HG03469 (cell line): ENCODE measurements around the gene C5orf63.
"Not testable (repeated sequence)": the region's sequence is repeated elsewhere in the genome, so short reads cannot be mapped to it uniquely, and the experiment has no call there.

Source experiments
- ATAC-seq: cut with Tn5 transposase; IDR thresholded peaks from one replicate; pipeline ENCODE4 v1.9.1; 2021; ENCODE audit warnings: mild to moderate bottlenecking, moderate library complexity, moderate number of reproducible peaks; ENCODE audit not compliant: unreplicated experiment

The C5orf63 gene

DNA sequence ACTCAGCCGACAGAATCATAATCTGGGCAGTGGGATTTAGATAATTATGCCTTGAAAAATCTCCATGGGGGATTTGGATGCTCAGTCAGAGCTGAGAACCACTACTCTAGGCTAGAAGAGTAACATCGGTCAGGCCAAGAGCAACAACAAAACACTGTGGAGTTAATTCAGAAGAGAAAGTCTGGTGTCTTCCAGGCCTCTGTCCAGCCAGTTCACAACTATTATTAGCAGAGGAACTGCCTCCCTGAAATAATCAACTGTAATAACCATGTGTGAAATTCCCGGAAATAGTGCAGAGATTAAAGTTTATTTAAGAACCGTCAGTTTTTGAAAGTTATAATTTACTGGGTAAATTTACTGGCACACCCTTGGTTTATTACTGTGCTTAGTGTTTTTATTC, 34.8 kb downstream of the C5orf63 start:
- ATAC-seq = no peak

DNA sequence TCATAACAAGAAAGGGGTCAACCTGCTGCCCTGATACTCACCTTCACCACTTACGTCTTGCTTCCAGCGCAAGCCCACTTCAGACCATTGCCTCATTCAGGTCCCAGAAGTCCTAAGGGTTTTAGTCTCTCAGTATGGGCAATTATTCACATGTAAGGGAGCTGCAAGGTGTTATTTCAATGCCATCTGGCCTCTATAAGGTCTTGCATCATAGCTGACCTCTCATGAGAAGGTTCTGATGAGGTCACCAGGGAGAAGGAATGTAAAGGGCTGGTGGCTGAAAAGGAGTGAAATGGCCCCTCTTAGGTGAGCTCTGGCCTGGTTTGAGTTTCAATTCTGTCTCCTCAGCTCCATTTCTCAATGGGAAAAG, 41.5 kb downstream of the C5orf63 start:
- no peak for ATAC-seq

DNA sequence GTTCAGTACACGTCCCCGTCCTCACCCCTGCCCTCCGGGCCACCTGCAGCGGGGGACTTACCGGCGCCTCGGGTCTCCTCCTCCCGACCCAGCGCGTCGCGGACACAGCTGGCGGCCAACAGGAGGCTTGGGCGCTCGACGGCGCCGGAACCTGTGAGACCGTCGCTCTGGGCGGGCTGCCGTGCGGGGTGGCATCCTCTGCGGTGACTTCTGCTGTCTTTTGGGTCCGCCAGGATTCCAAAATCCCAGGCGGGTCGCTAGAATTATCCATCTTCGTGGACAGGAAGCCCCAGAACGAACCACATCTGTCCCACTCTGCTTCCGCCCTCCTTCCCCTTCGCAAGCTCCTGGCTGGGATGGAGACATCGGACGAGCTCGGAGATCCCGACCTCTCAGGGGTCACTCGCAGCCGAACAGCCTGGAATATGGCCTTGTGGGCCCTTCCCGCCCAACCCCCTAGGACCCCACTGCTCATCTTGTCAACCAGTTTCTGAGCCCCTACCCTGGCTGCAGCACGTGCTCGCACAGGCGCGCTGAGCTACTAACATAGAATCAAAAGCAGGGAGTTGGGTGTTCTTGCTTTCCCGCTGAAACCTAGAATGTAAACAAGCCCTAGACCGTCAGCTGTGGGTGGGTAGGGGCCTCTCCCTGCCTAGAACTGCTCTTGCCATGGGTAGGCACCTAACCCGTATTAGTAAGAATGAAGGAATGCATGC, 42.0 kb downstream of the C5orf63 start:
- ATAC-seq = no peak

DNA sequence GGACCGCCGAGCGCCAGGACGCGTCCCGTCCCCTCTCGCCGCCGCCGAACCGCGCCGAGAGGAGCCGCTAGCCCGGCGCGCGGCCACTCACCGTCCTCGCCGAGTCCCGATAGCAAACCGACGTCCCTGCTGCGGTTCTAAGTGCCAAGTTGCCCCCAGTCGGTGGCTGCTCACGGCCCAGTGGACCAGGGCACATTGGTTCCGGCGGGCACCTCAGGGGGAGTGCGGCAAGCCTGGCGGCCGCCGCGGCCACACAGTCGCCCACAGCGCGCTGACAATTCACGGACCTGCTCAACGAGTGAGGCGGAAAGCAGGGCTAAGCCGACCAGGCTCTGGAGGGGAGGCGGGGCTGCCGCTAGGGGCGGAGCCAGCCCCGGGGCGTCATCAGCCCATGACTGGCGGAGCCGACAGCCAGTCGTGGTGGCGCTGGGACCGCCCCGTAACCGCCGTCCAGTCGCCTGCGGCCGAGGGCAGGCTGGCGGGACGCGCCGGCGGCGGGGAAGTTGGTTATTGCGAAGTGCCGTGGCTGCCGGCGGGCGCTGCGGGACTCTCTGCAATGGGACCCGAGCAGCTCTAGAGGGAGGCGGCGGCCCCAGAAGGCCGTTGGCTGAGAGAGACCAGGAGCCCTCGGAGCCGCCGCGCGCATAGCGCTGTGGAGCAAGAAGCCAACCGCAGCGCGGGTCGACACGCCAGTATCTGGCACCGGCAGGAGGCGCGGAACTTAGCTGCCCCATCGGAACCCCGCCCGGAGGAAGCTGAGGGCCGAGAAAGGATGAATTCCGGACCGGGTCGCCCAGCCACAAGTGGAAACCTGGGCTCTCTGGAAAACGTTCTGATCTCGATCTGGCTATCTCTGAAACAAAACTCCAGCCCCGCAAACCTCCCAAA, 42.8 kb downstream of the C5orf63 start, which contains the start of gene MARCHF3:
MARCHF3 (minus strand) TSS at position 300 of the 888 bp plus-strand sequence. CDS start 112,387 bp downstream, outside the sequence.
- peak; percentile 95 for ATAC-seq

- no peak for ATAC-seq
These were observed 43.6 kb downstream of the C5orf63 start for GRCh38 chr5:127029581-127030258.

DNA sequence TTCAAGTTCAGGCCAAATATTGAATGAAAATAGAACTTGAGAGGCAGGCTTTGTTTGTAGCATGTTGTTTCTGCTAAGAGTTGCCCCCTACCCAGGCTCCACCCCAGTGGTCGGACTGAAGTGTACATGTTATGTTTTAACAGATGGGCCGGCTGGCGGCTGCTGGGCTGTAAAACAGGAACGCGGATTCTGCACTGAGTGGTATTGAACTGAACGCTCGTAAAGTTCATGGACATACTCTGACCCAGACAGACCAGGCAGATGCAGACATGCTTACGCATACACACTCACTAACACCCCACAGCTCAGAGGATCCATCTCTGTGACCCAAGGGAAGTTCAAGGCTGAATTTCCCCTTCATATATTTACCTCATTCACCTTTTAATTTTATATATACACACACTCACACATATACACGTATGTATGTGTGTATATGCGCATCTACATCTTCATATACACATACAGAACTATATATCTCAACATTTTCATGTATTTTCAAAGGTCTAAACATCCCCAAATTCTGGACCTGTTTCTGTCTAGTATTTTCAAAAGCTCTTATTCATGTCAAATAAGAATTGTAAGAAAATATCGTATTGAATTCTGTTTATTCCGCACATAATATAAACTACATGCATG, 44.4 kb downstream of the C5orf63 start:
- ATAC-seq = no peak

DNA sequence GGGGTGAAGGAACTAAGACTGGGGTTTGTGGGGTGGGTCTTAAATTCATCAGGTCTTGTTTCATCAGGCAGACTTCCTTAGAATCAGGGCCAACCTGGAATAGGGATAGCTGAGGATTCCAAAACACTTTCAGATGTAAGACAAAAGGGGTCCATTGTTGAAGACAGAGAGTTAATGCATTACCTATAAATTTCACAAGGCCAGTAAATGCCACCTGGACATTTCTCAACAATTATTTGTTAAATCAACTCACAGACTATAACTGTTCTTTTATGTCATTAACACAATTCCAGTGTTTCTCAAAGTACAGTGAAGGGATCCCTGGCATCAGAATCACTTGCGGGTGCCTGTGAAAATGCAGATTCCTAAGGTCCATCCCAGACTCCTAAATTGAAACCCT, 45.8 kb downstream of the C5orf63 start:
- ATAC-seq = no peak

DNA sequence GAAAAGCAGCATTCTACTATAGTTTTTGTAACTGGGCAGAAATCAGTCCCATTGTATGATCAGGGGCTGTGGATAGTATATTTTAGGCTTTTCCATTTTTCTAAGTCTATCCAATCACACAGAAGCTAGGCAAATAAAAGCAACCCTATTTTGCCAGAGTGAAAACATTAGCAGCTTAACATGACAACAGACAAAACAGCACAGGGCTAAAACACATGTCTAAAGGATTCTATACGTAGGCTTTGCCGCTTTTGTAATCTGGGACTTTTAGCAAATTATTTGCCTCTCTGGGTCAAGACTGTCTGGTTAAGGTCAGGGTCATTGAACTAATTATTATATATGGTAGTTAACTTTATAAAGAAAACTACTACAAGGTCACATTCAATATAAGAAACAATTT, 47.1 kb downstream of the C5orf63 start:
- no peak for ATAC-seq

DNA sequence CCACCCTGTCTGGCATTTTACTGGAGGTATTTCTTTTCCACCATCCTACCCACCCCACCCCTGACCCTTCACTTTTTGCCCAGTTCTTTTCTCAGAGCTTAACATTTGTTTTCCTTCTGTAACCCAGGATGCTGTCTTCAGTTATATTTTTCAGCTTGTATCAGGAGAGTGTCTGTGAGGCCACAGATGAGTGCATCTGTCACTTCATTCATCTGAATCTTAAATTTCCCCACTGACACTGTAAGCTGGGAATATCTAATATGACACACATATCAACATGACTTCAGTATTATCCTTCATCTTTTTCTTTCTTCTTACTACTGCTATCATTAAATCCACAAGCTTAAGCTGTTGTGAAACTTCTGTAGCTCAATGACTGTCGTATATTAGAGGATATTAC, 47.8 kb downstream of the C5orf63 start:
- ATAC-seq = no peak

DNA sequence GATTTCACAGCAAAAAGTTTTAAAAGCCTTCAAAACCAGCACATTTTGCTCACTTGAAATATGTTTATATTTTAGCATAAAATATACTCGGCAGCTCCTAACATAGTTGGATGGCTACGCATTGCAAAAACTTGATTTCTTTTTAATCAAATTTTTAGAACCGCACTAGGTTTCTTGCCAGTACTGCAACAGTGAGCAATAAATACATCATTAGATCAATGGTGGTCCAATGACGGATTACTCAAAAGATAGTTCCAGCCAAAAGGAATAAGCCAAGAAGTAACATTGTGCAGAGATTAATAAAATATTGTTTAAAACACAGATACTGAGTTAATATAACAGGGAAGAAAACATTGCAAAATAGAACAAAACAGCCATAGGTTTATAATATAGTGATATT, 48.5 kb downstream of the C5orf63 start:
- no peak for ATAC-seq

DNA sequence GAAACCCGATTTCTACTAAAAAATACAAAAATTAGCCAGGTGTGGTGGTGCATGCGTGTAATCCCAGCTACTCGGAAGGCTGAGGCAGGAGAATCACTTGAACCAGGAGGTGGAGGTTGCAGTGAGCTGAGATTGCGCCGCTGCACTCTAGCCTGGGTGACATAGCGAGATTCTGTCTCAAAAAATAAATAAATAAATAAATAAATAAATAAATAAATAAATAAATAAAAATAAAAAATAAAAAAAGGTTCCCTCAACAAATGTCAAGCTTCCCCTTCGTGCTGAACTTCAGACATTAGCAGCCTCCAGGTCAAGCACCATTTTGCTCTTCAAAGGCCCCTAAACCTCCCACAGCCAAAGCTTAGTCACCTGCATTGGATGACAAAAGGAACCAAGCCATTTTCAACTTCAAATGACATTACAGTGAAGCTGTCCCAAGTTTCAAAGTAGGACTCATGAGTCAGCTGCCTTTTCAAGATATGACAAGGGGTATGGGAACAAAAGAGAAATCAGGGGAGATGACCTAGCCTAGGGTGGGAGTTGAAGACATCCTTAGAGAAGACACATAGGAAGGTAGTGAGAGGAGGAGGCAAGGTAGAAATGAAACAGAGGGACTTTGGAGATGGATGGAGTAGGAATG, 49.6 kb downstream of the C5orf63 start:
- not testable (repeated sequence) for ATAC-seq

DNA sequence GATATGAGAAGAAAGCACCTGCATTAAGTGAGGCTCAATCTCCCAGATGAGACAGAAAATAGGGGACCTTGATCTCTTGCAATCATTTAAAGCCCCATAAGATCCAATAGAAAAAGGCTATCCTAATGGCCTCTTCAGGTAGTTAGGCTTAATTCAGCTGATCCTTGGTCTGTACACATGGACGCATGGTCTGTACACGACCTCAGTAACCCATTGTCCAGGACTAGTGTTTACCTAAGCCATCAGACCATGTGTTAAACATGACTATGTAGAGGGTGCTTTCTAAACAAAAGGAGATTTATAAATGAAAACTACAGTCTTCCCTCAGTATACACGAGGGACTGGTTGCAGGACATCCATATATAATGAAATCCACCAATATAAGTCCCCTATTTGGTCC, 50.5 kb downstream of the C5orf63 start:
- no peak for ATAC-seq

- ATAC-seq = no peak
These were observed 53.4 kb downstream of the C5orf63 start for GRCh38 chr5:127019928-127020327.

DNA sequence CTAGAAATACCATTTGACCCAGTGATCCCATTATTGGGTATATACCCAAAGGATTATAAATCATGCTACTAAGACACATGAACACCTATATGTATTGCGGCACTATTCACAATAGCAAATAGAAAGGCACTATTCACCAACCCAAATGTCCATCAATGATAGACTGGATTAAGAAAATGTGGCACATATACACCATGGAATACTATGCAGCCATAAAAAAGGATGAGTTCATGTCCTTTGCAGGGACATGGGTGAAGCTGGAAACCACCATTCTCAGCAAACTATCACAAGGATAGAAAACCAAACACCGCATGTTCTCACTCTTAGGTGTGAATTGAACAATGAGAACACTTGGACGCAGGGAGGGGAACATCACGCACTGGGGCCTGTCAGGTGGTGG, 56.6 kb downstream of the C5orf63 start:
- not testable (repeated sequence) for ATAC-seq

DNA sequence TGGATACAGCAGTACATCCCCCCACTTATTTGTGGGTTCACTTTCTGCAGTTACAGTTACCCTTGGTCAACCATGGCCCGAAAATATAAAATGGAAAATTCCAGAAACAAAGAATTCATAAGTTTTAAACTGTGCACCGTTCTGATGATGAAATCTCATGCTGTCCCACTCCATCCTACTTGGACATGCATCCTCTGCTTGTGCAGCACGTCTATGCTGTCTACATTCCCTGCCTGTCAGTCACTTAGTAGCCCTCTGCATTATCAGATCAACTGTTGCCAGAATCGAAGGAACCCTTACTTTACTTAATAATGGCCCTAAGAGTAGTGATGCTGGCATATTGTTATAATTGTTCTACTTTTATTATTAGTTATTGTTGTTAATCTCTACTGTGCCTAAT, 57.6 kb downstream of the C5orf63 start:
- ATAC-seq = no peak

DNA sequence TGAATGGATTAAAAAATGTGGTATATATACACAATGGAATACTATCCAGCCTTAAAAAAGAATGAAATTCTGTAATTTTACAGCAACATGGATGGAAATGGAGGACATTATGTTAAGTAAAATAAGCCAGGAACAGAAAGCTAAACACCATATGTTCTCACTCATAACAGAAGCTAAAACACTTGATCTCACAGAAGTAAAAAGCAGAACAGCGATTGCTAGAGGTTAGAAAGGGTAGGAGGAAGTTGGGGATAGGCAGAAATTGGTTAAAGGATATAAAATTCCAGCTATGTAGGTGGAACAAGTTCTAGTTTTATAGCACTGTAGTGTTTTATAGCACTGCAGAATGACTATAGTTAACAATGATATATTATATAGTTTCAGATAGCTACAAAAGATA, 58.7 kb downstream of the C5orf63 start:
- ATAC-seq = peak; percentile 74

GRCh38 chr5:127013407-127013806, 59.9 kb downstream of the C5orf63 start:
- ATAC-seq = no peak

- no peak for ATAC-seq
These were observed 60.4 kb downstream of the C5orf63 start for GRCh38 chr5:127012916-127013315.

DNA sequence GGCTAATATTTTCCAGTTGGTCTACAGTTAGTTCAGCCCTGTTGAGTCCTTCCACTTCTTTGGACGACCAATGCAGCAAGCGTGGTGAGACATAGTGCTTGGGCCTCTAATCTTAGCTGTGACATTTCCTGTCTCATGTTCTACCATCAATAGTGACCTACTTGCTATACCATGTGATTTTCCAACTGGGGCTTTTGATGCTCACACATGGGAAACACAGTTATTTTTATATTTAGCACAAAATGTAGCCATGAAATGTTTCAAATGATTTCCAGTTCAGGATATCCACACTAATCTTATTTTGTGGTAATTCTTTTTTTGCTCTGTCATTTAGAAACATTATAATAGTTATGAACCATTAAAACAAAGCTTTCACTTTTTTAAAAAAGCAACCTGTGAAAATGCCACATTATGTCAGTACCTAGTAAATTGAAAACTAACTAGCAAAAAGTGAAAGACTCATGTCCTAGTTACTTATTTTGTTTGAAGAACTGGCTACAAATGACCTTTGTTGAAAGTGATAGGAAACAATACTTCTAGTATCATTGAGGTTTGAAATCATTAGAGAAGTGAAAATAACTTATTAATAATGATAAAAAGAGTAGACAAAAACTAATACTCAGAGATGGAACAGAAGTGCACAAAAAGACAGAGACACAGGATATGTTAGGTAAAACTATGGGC, 61.2 kb downstream of the C5orf63 start:
- ATAC-seq = peak; percentile 42

DNA sequence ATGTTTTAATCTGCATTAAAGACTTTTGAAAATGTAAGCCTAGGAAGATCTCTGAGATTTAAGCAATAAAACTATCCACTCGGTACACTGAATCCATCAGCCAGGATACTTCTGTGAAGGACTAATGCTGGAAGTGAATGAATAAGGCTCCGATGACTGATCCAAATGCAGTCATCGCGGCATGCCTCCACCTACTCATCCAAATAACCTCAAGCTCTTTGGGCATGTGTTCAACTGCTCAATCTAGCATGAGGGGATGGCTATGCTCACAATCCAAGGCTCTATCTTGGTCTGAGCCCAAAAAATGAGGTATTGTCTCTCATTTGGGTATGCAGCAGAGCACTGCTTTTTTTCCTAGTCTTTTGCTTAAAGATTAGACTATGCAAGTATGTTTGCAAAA, 62.1 kb downstream of the C5orf63 start:
- no peak for ATAC-seq
